HG03520 (cell line): Measurements from ENCODE around the gene EBLN1.
"Not testable (repeated sequence)": the region's sequence is repeated elsewhere in the genome, so short reads cannot be mapped to it uniquely, and the experiment has no call there.

Experiments used
- ATAC-seq: cut with Tn5 transposase; IDR thresholded peaks from one replicate; pipeline ENCODE4 v1.9.1; 2021; ENCODE audit warnings: mild to moderate bottlenecking, moderate library complexity; ENCODE audit not compliant: unreplicated experiment

Gene EBLN1

DNA sequence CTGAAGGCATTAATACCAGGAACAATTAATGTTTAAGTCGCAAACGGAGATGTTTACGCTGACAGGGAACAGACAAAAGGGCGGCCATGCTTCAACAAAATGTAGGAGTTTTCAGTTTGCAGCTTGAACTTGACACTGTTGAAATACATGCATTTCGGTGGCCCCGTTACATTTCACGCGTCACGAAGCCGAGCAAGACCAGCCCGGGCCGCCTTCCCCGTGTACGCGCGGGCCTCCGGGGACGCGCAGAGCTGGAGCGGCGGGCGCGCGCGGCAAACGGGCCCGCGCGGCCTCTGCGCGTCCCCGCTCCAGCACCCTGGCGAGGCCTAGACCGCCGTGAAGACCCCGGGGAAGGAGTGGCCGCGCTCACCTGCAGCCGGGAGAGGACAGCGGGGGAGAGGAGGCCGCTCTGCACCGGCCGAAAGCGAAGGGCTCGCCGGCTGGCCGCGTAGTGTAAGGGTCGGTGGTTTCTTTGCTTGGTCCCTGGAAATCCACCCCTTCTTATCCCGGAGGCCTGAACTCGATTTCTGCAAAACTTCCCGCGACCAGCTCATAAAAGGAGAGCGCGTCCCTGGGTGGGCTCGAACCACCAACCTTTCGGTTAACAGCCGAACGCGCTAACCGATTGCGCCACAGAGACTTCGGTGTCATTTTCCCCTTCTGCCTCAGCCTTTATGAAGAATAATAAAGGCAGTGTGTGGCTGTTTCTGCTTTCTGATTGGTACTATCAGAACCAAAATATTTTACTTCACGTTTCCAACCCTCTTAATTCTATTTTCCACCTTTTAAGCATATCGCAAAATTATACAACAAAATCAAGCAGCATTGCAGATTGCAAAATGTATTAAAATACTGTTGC is 11.4 kb upstream of the EBLN1 start:
- ATAC-seq = peak; percentile 81

DNA sequence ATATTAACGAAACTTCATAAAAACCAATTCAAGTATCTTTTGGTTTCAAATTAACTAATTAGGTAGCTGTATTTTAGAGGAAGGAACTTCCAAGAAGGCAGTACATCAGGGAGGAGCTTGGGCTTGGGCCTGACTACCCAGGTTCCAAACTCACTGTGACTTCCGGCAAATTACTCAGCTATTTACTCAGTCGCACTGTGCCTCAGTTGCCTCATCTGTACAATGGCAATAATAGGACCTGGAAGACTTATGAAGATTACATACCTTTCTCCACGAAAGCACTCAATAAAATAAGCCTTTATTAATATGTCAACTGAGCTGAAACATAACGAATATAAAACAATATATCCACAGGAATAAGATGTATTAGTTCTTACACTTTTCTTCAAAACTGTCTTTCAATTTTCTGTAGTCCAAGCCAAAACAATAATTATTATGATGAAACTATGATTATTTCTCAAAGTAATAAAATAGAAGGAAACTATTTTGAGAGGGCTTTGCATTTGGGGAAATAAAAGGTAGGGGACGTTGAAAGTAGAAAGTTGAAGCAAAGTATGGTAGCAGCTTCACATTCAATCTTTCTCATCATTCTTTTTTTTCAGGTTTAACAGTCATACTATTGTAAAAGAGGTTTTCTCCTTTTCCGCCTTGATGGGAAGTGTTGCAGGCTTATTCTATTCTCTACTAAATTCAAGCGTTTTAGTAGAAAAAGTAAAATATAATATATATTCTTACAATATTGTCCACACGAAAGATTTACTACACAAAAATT is 10.5 kb upstream of the EBLN1 start:
- ATAC-seq = no peak

DNA sequence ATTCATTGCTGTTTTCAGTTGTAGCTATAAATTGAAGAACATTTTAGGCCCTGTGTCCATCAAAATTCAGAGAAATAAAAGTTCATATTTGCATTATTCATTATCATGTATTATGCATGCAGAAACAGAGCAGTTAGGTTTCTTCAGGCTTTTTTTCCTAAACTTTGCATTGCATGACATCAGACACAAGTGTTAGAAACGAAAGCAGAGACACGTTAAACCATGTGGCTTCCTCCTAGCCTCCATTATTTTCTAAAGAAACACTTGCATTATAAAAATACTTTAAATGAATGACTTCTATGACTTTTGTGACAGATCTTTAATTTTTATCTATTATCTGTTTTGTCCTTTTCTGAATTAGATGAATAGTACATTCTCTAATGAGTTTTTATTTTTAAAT is 8.8 kb upstream of the EBLN1 start:
- ATAC-seq = no peak

DNA sequence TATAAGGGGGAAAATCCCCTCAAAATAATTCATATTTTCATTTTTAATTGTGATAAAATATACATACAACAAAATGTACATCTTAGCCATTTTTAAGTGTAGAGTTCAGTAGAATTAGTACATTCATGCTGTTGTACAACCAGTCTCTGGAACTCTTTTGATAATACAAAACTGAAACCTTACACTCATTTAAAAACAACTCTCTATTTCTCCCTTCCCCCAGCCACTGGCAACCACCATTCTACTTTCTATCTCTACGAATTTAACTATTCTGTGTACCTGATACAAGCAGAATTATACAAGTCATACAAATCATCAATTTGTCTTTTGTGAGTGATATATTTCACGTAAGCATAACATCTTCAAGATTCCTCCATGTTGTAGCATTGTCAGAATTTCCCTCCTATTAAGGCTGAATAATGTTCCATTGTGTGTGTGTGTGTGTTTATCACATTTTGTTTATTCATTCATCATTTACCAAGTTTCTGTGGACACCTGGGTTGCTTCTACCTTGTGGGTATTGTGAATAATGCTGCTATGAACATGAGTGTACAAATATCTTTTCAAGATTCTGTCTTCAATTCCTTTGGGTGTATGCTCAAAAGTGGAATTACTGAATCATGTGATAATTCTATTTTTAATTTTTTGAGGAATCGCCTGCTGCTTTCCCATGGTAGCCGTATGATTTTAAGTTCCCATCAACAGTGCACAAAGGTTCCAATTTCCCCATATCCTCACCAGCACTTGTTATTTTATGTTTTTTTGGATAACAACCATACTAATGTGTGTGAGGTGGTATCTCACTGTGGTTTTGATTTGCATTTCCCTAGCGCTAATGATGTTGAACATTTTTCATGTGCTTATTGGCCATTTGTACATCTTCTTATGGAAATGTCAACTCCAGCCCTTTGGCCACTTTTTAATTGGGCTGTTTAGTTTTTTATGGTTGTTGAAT is 4.7 kb upstream of the EBLN1 start:
- peak; percentile 79 for ATAC-seq

DNA sequence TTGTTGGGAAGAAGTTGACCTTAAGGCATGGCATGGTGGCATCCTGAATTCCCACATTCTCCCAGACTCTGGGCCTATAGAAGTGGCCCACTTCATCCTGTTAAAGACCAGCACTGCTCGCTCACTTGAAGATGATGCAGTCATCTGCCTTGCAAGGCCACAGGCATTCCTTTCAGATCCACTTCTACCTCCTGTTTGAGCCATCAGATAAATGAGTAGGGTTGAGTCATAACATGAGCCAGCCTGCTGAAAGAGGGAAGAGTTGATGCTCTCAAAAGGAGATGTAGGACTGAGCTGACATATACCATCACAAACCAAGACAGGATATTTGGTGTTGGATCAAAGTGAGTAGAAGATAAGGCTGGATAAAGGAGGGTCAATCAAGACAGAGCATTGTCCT is 1.5 kb upstream of the EBLN1 start:
- ATAC-seq = no peak

DNA sequence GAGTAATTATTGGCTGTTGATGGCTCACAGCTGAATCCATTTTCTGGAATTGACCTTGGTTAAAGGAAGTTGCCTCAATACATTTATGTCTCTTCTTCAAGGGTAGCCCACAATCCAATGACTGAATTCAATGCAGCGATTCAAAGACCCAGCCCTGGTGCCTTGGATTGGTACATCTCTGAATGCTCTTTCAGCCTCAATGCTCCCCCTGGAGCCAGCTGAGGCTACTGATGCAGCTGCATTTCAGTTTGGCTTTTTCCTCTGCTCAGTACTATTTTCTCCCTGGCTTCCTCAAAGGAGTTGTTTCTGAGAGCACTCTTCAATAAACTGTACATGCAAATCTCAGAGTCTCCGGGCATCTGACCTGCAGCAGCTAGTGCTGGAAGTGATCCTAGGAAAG is 633 bp upstream of the EBLN1 start:
- ATAC-seq = no peak

DNA sequence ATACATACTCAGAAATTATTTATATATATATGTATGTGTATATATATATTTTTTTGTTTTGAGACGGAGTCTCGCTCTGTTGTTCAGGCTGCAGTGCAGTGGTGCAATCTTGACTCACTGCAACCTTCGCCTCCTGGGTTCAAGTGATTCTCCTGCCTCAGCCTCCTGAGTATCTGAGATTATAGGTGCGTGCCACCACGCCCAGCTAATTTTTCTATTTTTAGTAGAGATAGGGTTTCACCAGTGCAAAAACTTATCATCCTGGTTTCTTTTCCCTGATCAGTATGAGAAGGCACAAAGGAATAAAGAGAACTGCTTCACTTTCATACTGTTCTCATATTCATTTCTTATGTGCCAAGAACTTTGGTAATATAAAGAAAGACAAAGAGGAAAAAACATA is 731 bp downstream of the EBLN1 start:
- not testable (repeated sequence) for ATAC-seq

DNA sequence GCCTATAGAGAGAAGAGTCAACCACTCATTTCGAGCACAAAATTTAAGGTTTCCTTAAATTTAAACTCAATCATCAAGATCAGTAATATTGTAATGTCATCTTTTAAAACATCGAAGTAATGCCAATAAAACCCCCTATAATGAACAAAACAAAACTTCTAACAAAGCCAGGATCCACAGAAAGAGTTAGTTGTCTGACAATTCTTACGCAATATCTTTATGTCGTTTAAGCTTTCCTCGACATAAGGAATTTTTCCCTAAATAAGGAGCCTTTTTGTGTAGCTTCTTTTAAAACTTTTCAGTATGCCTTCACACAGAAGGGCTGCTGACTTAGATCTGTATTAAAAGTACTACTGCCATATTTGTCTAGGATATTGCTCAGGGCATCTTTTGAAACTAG is 7.5 kb downstream of the EBLN1 start:
- ATAC-seq = no peak

DNA sequence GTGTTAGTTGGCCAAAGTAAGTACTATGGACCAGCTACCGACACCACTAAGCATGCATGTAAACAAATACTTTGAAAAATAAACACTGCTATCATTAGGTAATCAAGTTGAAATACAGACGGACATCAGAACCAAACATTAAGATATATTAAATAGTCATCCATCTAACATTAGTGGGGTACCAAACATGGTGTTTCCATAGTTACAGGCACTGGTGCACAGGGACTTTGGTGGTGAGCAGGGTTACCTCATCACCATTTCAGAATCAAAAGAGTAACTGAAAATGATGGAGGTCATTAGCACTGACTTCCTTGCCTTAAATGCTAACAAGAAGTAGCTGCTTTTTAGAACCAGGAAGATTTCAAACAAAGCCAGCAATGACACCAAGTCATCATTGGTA is 23.9 kb downstream of the EBLN1 start:
- ATAC-seq = no peak

DNA sequence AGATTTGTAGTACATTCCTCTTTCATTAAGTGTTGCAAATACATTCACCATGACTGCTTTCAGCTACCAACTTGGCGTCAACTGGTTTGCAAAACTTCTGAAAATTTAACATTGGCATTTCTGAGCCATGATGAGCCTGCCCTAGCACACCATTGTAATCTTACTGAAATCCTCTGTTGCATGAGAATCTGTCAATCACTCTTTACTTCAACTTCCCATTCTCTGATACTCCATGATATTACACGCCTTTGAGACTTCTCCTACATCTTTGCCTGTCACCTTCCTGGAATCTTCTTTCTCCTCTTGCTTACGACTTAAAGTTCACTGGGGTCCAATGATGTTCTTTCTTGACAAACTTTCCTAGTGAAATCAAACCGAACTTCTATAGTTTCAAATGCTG is 32.2 kb downstream of the EBLN1 start:
- ATAC-seq = no peak

DNA sequence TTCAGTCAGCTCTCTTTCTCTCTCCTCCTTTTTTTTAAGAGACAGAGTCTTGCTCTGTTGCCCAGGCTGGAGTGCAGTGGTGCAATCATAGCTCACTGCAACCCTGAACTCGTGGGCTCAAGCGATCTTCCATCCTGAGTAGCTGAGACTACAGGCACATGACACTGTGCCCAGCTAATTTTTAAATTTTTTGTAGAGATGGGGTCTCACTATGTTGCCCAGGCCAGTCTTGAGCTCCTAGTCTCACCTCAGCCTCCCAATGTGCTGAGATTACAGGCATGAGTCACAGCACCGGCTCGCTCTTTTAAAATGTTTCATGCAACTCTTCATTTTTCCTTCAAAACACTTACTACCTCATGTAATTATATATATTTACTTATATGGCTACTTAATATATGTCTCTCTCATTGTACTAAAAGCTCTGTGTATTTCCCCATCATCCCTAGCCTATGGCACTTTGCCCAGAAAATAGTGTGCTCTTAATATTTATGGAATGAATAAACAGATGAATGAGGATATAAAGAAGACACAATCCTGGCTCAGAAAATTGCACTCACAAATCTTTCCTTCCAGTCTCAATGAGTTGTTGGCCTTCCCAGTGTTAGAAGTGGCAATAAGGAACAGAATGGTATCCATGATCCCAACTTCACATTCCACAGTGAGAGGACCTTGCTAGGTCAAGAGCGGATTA is 33.9 kb downstream of the EBLN1 start:
- no peak for ATAC-seq

DNA sequence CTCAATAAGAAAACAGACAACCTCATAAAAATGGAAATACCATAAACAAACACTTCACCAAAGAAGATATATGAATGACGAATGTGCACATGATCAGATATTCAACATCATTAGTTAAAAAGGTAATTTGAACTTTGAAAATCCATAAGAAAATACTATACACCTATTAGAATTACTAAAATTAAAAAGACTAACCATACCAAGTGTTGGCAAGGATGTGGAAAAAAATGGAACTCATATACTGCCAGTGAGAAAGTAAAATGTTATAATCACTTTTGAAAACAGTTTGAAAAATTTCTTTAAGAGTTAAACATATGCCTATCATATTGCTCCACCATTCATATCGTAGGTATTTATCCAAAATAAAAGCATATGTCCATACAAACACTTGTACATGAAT is 37.1 kb downstream of the EBLN1 start:
- ATAC-seq = no peak

DNA sequence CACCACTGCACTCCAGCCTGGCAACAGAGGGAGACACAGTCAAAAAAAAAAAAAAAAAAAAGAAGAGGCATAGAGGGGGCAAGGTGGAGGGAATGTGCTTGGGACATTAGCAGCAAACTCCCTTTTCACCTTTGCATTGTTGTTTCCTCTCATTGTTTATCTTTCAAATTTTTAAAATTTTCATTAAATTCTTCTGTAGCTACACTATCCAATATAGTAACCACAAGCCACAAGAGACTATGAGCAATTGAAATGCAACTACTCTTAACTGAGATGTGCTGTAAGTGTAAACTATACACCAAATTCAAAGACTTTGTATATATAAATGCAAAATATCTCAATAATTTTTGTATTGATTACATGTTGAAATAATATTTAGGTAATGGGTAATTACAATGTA is 43.4 kb downstream of the EBLN1 start:
- no peak for ATAC-seq

DNA sequence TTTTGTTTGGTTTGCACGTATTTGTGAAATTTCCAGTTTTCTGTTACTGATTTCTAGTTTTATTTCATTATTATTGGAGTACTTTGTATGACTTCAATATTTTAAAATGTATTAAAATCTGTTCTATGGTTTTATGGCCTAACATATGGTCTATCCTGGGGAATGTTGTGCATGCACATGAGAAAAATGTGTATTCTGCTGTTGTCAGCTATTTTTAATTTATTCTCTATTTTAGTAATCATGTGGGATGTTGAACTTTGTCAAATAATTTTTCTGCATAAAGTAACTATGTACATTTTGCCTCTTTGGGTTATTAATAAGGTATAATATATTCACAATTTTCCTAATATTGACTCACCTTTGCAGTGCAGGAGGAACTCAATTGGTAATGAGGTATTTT is 46.7 kb downstream of the EBLN1 start:
- no peak for ATAC-seq

DNA sequence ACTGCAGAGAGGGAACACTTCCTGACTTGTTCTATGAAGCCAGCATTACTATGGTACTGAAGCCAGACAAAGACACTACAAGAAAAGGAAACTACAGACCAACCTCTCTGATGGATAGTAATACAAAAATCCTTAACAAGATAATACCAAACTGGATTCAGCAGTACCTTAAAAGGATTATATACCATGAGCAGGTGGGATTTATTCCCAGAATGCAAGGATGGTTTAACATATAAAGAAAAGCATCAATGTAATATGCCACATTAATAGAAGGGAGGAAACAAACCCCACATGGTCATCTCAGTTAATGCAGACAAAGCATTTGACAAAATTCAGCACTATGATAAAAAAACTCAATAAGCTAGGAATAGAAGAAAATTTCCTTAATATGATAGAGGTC is 47.2 kb downstream of the EBLN1 start:
- ATAC-seq = no peak

DNA sequence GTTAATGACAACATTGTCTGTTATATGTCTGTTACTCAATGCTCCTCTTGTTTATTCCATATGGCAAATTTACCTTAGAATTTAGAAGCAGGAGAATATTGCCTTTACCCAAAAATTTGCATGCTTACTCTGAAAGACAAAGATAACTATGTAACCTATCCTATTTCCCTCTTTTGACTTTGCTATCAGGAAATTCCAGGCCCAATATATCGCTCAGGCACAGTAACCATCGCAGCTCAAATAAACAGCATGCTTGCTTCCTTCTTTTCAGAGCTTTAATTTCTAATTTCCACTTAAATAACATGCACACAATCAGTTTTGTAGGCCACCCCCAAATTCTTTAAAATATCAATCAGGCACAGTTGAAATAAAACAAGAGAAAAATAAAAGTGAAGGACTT is 57.8 kb downstream of the EBLN1 start:
- no peak for ATAC-seq

DNA sequence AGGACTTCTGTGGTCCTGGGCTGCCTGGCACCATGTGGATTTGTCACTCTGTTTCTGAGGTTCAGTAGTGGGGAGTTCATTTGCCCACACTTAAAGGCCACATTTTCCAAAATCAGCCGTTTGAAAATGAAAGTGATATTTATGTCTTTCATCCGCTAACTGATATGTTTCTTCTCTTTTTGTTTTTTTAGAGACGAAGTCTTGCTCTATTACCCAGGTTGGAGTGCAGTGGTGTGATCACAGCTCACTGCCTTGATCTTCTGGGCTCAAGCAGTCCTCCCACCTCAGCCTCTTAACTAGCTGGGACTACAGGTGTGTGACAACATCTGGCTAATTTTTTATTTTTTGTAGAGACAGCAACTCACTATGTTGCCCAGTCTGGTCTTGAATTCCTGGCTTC is 58.6 kb downstream of the EBLN1 start:
- ATAC-seq = no peak
